Liver (tissue), 9 donors: ENCODE measurements around the gene MIPEP. TPM values are rescaled to one million over a fixed set of nuclear protein-coding genes. Genes with fewer than 3 reads are reported as not detected.
"Not testable (repeated sequence)": the region's sequence is repeated elsewhere in the genome, so short reads cannot be mapped to it uniquely, and the experiment has no call there.

ENCODE experiments used
- DNase-seq: peaks from one replicate; pipeline ENCODE4 v3.0.0-alpha.2; 2017; ENCODE audit warnings: low spot score
- H3K27ac ChIP-seq, 2 donors: one replicate each; pipeline ENCODE4 v1.7.0; 2013; ENCODE audit warnings: inconsistent platforms in 2 of 2, low read length in 2 of 2, control low read depth in 1 of 2, low read depth in 1 of 2, mild to moderate bottlenecking in 1 of 2
- H3K27me3 ChIP-seq, 4 donors: one replicate each; pipeline versions ENCODE4 v1.6.1 to v1.7.0; 2013; ENCODE audit warnings: low read length in 3 of 4, inconsistent platforms in 1 of 4, mild to moderate bottlenecking in 1 of 4, moderate library complexity in 1 of 4; ENCODE audit not compliant: control insufficient read depth in 4 of 4, insufficient read depth in 4 of 4
- H3K36me3 ChIP-seq, 4 donors: one replicate each; pipeline versions ENCODE4 v1.6.1 to v1.7.0; 2013; ENCODE audit warnings: low read length in 3 of 4, mild to moderate bottlenecking in 3 of 4, low read depth in 1 of 4, moderate library complexity in 1 of 4; ENCODE audit not compliant: control insufficient read depth in 4 of 4, insufficient read depth in 3 of 4
- H3K4me1 ChIP-seq, 4 donors: one replicate each; pipeline versions ENCODE4 v1.6.1 to v1.7.0; 2013; ENCODE audit warnings: low read length in 3 of 4, mild to moderate bottlenecking in 3 of 4, moderate library complexity in 1 of 4; ENCODE audit not compliant: control insufficient read depth in 4 of 4, insufficient read depth in 4 of 4
- H3K4me3 ChIP-seq, 3 donors: one replicate each; pipeline versions ENCODE4 v1.6.1 to v1.7.0; 2013; ENCODE audit warnings: low read length in 3 of 3, control low read depth in 1 of 3, low read depth in 1 of 3, mild to moderate bottlenecking in 1 of 3
- H3K9ac ChIP-seq, 2 donors: one replicate each; pipeline ENCODE4 v1.7.0; 2013; ENCODE audit warnings: low read length in 2 of 2, mild to moderate bottlenecking in 2 of 2, moderate library complexity in 2 of 2, control low read depth in 1 of 2, low read depth in 1 of 2
- H3K9me3 ChIP-seq, 4 donors: one replicate each; pipeline versions ENCODE4 v1.6.1 to v1.7.0; 2013; ENCODE audit warnings: low read length in 3 of 4; ENCODE audit not compliant: control insufficient read depth in 4 of 4
- FOXA1 ChIP-seq: IDR thresholded peaks from 2 replicates; pipeline ENCODE4 v1.6.1; 2016; ENCODE audit warnings: antibody characterized with exemption
- GABPA ChIP-seq, 2 donors: IDR thresholded peaks in 1 of 2; conservative IDR thresholded peaks in 1 of 2; 2 replicates each; pipeline ENCODE4 v1.6.1; 2016; ENCODE audit warnings: antibody characterized with exemption in 2 of 2, mild to moderate bottlenecking in 1 of 2, moderate library complexity in 1 of 2
- HNF4A ChIP-seq, 2 donors: conservative IDR thresholded peaks; 2 replicates each; pipeline ENCODE4 v1.6.1; 2016; ENCODE audit warnings: antibody characterized with exemption in 2 of 2, mild to moderate bottlenecking in 2 of 2
- HNF4G ChIP-seq: IDR thresholded peaks from 2 replicates; pipeline ENCODE4 v1.6.1; 2016; ENCODE audit warnings: antibody characterized with exemption
- MAX ChIP-seq: IDR thresholded peaks from 2 replicates; pipeline ENCODE4 v1.6.1; 2016; ENCODE audit warnings: antibody characterized with exemption
- RAD21 ChIP-seq, 2 donors: IDR thresholded peaks; 2 replicates each; pipeline ENCODE4 v1.6.1; 2016; ENCODE audit warnings: antibody characterized with exemption in 2 of 2, mild to moderate bottlenecking in 2 of 2
- REST ChIP-seq: IDR thresholded peaks from 2 replicates; pipeline ENCODE4 v1.6.1; 2016; ENCODE audit warnings: antibody characterized with exemption, mild to moderate bottlenecking
- RXRA ChIP-seq, 2 donors: IDR thresholded peaks; 2 replicates each; pipeline ENCODE4 v1.6.1; 2017 to 2018; ENCODE audit warnings: antibody characterized with exemption in 2 of 2, mild to moderate bottlenecking in 1 of 2
- YY1 ChIP-seq: IDR thresholded peaks from 2 replicates; pipeline ENCODE4 v1.6.1; 2016; ENCODE audit warnings: antibody characterized with exemption, mild to moderate bottlenecking
- WGBS: extraction: QIAGEN DNeasy Blood & Tissue Kit; methylation state at CpG from one replicate; pipeline ENCODE4 v1.1.7; 2013; 5-methylcytosine and 5-hydroxymethylcytosine counted together
- polyA plus RNA-seq, 2 donors: library from polyadenylated mRNA; stranded (reverse) in 1 of 2; unstranded in 1 of 2; fragments of 200-250 nt in 1 of 2; fragments of >200 nt in 1 of 2; fragmentation: Nextera tagmentation in 1 of 2; extraction: Ambion mirVana in 1 of 2; gene quantifications; one replicate each; pipeline versions ENCODE4 v1.2.1 to v1.2.3, GENCODE V29; 2013 to 2015
- total RNA-seq, 2 donors: library from RNA; depleted of rRNA; stranded (reverse); fragments of >200 nt; gene quantifications; one replicate each; pipeline ENCODE4 v1.2.3, GENCODE V29; 2014
- TF ChIP-seq, protein P1 (sequence below): IDR thresholded peaks from 2 replicates; pipeline ENCODE4 v1.6.1; 2016; ENCODE audit warnings: antibody characterized with exemption
- TF ChIP-seq, protein P2 (sequence below): IDR thresholded peaks from 2 replicates; pipeline ENCODE4 v1.6.1; 2016; ENCODE audit warnings: antibody characterized with exemption
- donor health status: healthy.
- donor health status: healthy.
- donor health status: healthy.
- donor health status: healthy.
- donor health status: healthy.

The MIPEP gene
- total and polyA plus RNA-seq, 4 donors: 7.4 to 11.7 (median 10.2) TPM

DNA sequence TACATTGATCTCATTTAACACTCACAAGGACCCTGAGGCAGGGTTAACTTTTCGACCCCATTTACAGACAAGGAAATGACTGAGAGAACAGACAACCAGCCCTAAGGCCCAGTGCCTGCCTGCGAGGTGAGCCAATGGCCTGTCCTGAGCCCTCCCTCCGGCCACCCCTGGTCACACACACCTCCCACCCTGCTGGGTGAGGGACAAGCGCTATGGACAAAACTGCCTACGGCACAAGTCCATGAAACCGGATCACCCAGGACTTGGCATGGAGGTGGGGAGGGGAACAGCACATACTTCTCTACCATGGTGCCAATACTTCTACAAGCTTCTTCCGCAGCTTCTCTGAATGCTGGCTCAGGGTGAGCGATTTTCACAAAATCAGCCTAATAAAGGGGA is 7.8 kb downstream of the MIPEP start:
- H3K27ac ChIP-seq, H3K27me3 ChIP-seq, H3K4me1 ChIP-seq, H3K9me3 ChIP-seq, H3K4me3 ChIP-seq, DNase-seq, H3K9ac ChIP-seq: not testable (repeated sequence)
- H3K36me3 ChIP-seq: peaks cover 0 to 21% (median 8%) of the 10 kb centered on the region in 4 donors
- WGBS: 96% methylated on average over 8 of the region's 8 CpGs

GRCh38 chr13:23880493-23881401 is 8.5 kb downstream of the MIPEP start:
- not testable (repeated sequence) for H3K27ac ChIP-seq, H3K9me3 ChIP-seq, H3K9ac ChIP-seq, H3K4me3 ChIP-seq, H3K27me3 ChIP-seq, DNase-seq, H3K4me1 ChIP-seq
- WGBS: 89% methylated on average over 16 of the region's 18 CpGs
- peaks cover 0 to 21% (median 8%) of the 10 kb centered on the region in 4 donors for H3K36me3 ChIP-seq

GRCh38 chr13:23877286-23877685 is 11.9 kb downstream of the MIPEP start:
- Histone ChIP-seq H3K27ac (no peak overlapping the region), H3K4me1 (no peaks in the 10 kb centered on the region), H3K9ac (no peak overlapping the region), H3K9me3 (no peaks in the 10 kb centered on the region), H3K27me3 (no peaks in the 10 kb centered on the region), H3K4me3 (no peak overlapping the region), H3K36me3 (peaks cover 0 to 11% (median 5%) of the 10 kb centered on the region in 4 donors)
- no peak for TF ChIP-seq YY1
- no peak for TF ChIP-seq RAD21 (IDR thresholded peaks at IDR 0.05)
- TF ChIP-seq, protein P1, sequence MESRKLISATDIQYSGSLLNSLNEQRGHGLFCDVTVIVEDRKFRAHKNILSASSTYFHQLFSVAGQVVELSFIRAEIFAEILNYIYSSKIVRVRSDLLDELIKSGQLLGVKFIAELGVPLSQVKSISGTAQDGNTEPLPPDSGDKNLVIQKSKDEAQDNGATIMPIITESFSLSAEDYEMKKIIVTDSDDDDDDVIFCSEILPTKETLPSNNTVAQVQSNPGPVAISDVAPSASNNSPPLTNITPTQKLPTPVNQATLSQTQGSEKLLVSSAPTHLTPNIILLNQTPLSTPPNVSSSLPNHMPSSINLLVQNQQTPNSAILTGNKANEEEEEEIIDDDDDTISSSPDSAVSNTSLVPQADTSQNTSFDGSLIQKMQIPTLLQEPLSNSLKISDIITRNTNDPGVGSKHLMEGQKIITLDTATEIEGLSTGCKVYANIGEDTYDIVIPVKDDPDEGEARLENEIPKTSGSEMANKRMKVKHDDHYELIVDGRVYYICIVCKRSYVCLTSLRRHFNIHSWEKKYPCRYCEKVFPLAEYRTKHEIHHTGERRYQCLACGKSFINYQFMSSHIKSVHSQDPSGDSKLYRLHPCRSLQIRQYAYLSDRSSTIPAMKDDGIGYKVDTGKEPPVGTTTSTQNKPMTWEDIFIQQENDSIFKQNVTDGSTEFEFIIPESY: no peak
- no peak for TF ChIP-seq RXRA (IDR thresholded peaks at IDR 0.05)
- TF ChIP-seq, protein P2, sequence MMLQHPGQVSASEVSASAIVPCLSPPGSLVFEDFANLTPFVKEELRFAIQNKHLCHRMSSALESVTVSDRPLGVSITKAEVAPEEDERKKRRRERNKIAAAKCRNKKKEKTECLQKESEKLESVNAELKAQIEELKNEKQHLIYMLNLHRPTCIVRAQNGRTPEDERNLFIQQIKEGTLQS: no peak
- TF ChIP-seq MAX: no peak
- TF ChIP-seq FOXA1: no peak
- no peak for TF ChIP-seq GABPA (IDR thresholded peaks at IDR 0.05 in 1 of 2, conservative IDR thresholded peaks at IDR 0.05 in 1 of 2)
- no peak for TF ChIP-seq REST
- TF ChIP-seq HNF4A (conservative IDR thresholded peaks at IDR 0.05): no peak
- TF ChIP-seq HNF4G: no peak
- 93% methylated on average over 4 of the region's 4 CpGs for WGBS
- no peak for DNase-seq
